ENCODE results near the gene PRKCB. TPM values are rescaled to one million over a fixed set of nuclear protein-coding genes. Genes with fewer than 3 reads are reported as not detected.

PRKCB gene
- total RNA-seq, 1 experiment from 2014 or later, result 0.89 TPM

GRCh38 chr16:24049113-24049512 is 213.3 kb downstream of the PRKCB start:
- POLR2A ChIA-PET, result no interaction called here
- TF ChIP-seq JUND (IDR thresholded peaks at IDR 0.05) (no peak), REST (IDR thresholded peaks at IDR 0.05; ENCODE audit: low read depth) (no peak), POLR2AphosphoS5 (IDR thresholded peaks at IDR 0.05; ENCODE audit: low read depth, low read length) (no peak), ZBTB33 (IDR thresholded peaks at IDR 0.05; ENCODE audit: extremely low read depth, insufficient replicate concordance, low read length) (no peak), POLR2A (IDR thresholded peaks at IDR 0.05; ENCODE audit: borderline replicate concordance, extremely low read depth, insufficient read depth, insufficient read length) (no peak)

More at GRCh38 chr16:24049113-24049512, 213.3 kb downstream of the PRKCB start:
- Histone ChIP-seq H3K4me2 (ENCODE audit: low read length) (no peak overlapping the region), H3K4me3 (replicated peaks in 1 of 2; ENCODE audit: low read depth in 1 of 2, low read length in 2 of 2) (no peak overlapping the region), H3K79me2 (ENCODE audit: insufficient read depth, low read length) (no peaks in the 10 kb centered on the region), H2AFZ (ENCODE audit: low read depth, low read length, poor library complexity, severe bottlenecking) (no peak overlapping the region), H3K27ac (ENCODE audit: low read depth, low read length) (no peak overlapping the region), H3K4me1 (ENCODE audit: control insufficient read depth in 1 of 2, insufficient read depth in 2 of 2, low read length in 2 of 2) (no peaks in the 10 kb centered on the region), H3K9me2 (ENCODE audit: insufficient read depth) (no peaks in the 10 kb centered on the region), H3K36me3 (ENCODE audit: control insufficient read depth in 1 of 2, insufficient read depth in 2 of 2, low read length in 2 of 2) (no peaks in the 10 kb centered on the region), H3K27me3 (ENCODE audit: insufficient read depth, low read length) (peaks cover 32% of the 10 kb centered on the region), H3K9ac (ENCODE audit: low read length) (no peak overlapping the region), H4K20me1 (ENCODE audit: insufficient read depth) (no peaks in the 10 kb centered on the region), H3K9me3 (ENCODE audit: control insufficient read depth in 1 of 2, insufficient read depth in 1 of 2, low read depth in 1 of 2, low read length in 2 of 2) (no peaks in the 10 kb centered on the region)
- intact Hi-C loops (cut with micrococcal nuclease), result no loop called here
- ATAC-seq (no peak), DNase-seq (ENCODE audit: low read depth, low spot score) (no peak)
- ChIA-PET CTCF (interaction anchor here (7.7 kb wide), 1 partner anchor 456 kb away, joined by 101 read pairs; no protein-coding TSS in a partner anchor), RAD21 (ENCODE audit: low non-redundant PET in 1 of 2, low total read pairs in 2 of 2, uncharacterized antibody in 2 of 2, unreplicated experiment in 2 of 2) (no interaction called here)
- BruUV-seq (replicated peaks), result no TSS peak

All from HCT116 (cell line).